Brain microvascular endothelial cell (primary cell): ENCODE results near the gene DCBLD2.

Experiments
- DNase-seq: peaks from one replicate; pipeline ENCODE4 v3.0.0-alpha.2; 2020
- H3K27ac ChIP-seq: fragments of 250-450 bp; sonication (Bioruptor Pico); 2 replicates; pipeline ENCODE4 v1.5.1; 2020; ENCODE audit warnings: mild to moderate bottlenecking, moderate library complexity
- H3K27me3 ChIP-seq: fragments of 250-450 bp; sonication (Bioruptor Pico); replicated peaks from 2 replicates; pipeline ENCODE4 v1.5.1; 2020; ENCODE audit warnings: mild to moderate bottlenecking
- H3K36me3 ChIP-seq: fragments of 250-450 bp; sonication (Bioruptor Pico); replicated peaks from 2 replicates; pipeline ENCODE4 v1.5.1; 2020; ENCODE audit warnings: mild to moderate bottlenecking
- H3K4me3 ChIP-seq: 2 replicates; pipeline ENCODE4 v1.5.1; 2011; ENCODE audit warnings: low read depth, mild to moderate bottlenecking, control low read depth, low read length, moderate library complexity
- CTCF ChIP-seq: IDR thresholded peaks from 2 replicates; pipeline ENCODE4 v1.5.1; 2011; ENCODE audit warnings: low read depth, mild to moderate bottlenecking, moderate library complexity, low read length, control low read depth, inconsistent platforms; ENCODE audit errors: missing control alignments
- in situ Hi-C: cut with HindIII; loops from 2 replicates; pipeline ENCODE4 v1.10.0; 2017; ENCODE audit warnings: low sequenced_read_pairs, low pct_ligation_motif_present

Gene DCBLD2

GRCh38 chr3:98769448-98769847, 132.0 kb downstream of the DCBLD2 start:
- Histone ChIP-seq H3K27me3 (no peaks in the 10 kb centered on the region), H3K4me3 (no peak overlapping the region), H3K27ac (no peak overlapping the region), H3K36me3 (no peaks in the 10 kb centered on the region)
- no peak for DNase-seq
- in situ Hi-C loops, result no loop called here
- TF ChIP-seq CTCF, result no peak

GRCh38 chr3:98768961-98769360, 132.5 kb downstream of the DCBLD2 start:
- in situ Hi-C loops, result no loop called here
- Histone ChIP-seq H3K36me3 (no peaks in the 10 kb centered on the region), H3K27me3 (no peaks in the 10 kb centered on the region), H3K4me3 (no peak overlapping the region), H3K27ac (no peak overlapping the region)
- no peak for TF ChIP-seq CTCF
- no peak for DNase-seq

- no peaks in the 10 kb centered on the region for H3K36me3 ChIP-seq
- no peaks in the 10 kb centered on the region for H3K27me3 ChIP-seq
- TF ChIP-seq CTCF, result no peak
- DNase-seq, result no peak
- H3K27ac ChIP-seq, result no peak overlapping the region
- in situ Hi-C loops, result no loop called here
- H3K4me3 ChIP-seq, result no peak overlapping the region
Measured at GRCh38 chr3:98766924-98767323, 134.6 kb downstream of the DCBLD2 start.

- no peaks in the 10 kb centered on the region for H3K27me3 ChIP-seq
- no peak overlapping the region for H3K4me3 ChIP-seq
- no peak for DNase-seq
- TF ChIP-seq CTCF, result no peak
- H3K36me3 ChIP-seq, result no peaks in the 10 kb centered on the region
- no peak overlapping the region for H3K27ac ChIP-seq
- in situ Hi-C loops, result no loop called here
Measured at GRCh38 chr3:98765721-98766120, 135.8 kb downstream of the DCBLD2 start.

GRCh38 chr3:98764472-98764884, 137.0 kb downstream of the DCBLD2 start:
- in situ Hi-C loops, result no loop called here
- DNase-seq, result no peak
- Histone ChIP-seq H3K36me3 (no peaks in the 10 kb centered on the region), H3K4me3 (no peak overlapping the region), H3K27ac (no peak overlapping the region), H3K27me3 (no peaks in the 10 kb centered on the region)
- no peak for TF ChIP-seq CTCF

GRCh38 chr3:98763819-98764418, 137.6 kb downstream of the DCBLD2 start:
- no peak overlapping the region for H3K27ac ChIP-seq
- no peak for TF ChIP-seq CTCF
- no peak for DNase-seq
- in situ Hi-C loops, result no loop called here
- no peaks in the 10 kb centered on the region for H3K27me3 ChIP-seq
- no peak overlapping the region for H3K4me3 ChIP-seq
- no peaks in the 10 kb centered on the region for H3K36me3 ChIP-seq
